CD4-positive, alpha-beta T cell (primary cell): ENCODE results near the gene OR6P1. TPM values are rescaled to one million over a fixed set of nuclear protein-coding genes. Genes with fewer than 3 reads are reported as not detected.

ENCODE experiments used
- ATAC-seq: fragments of 200-7000 bp; cut with Tn5 transposase; one replicate; pipeline ENCODE4 v1.10.0; 2022; ENCODE audit warnings: mild to moderate bottlenecking; ENCODE audit not compliant: poor library complexity
- CTCF ChIA-PET: fragments of 350-600 bp; sonication (Branson Sonifier 250); formaldehyde crosslinking; loops from one replicate; lab custom pipeline; 2021; ENCODE audit warnings: antibody characterized with exemption, inconsistent platforms; lab: Charles Lee
- POLR2A ChIA-PET: fragments of 350-600 bp; sonication (Branson Sonifier 250); formaldehyde crosslinking; loops from one replicate; lab custom pipeline; 2021; ENCODE audit warnings: antibody characterized with exemption, inconsistent platforms; lab: Charles Lee
- DNase-seq, 14 experiments: peaks; one replicate each; pipeline ENCODE4 v3.0.0-alpha.2; 2013 to 2020; ENCODE audit warnings: mixed read lengths in 2 of 14
- H3K27ac ChIP-seq, 2 donors: one replicate each; pipeline versions ENCODE4 v1.5.1 to v1.7.0; 2013; ENCODE audit warnings: low read length in 2 of 2, low read depth in 1 of 2, mild to moderate bottlenecking in 1 of 2
- H3K27me3 ChIP-seq, 2 experiments: 1 replicate in 1 of 2; 2 replicates in 1 of 2; pipeline versions ENCODE4 v1.6.1 to v1.7.0; 2013; ENCODE audit warnings: low read length in 2 of 2, control low read depth in 1 of 2, mild to moderate bottlenecking in 1 of 2, moderate library complexity in 1 of 2; ENCODE audit not compliant: insufficient read depth in 2 of 2, control insufficient read depth in 1 of 2
- H3K36me3 ChIP-seq: one replicate; pipeline ENCODE4 v1.6.1; 2013; ENCODE audit warnings: low read length, control low read depth; ENCODE audit not compliant: insufficient read depth
- H3K4me1 ChIP-seq: one replicate; pipeline ENCODE4 v1.6.1; 2013; ENCODE audit warnings: low read length, control low read depth; ENCODE audit not compliant: insufficient read depth
- H3K4me3 ChIP-seq: one replicate; pipeline ENCODE4 v1.5.1; 2013; ENCODE audit warnings: mild to moderate bottlenecking, low read length, moderate library complexity
- H3K9me3 ChIP-seq, 2 experiments: 1 replicate in 1 of 2; 2 replicates in 1 of 2; pipeline versions ENCODE4 v1.6.1 to v1.7.0; 2013; ENCODE audit warnings: low read length in 2 of 2, mild to moderate bottlenecking in 2 of 2, control low read depth in 1 of 2, moderate library complexity in 1 of 2; ENCODE audit not compliant: control insufficient read depth in 1 of 2, insufficient read depth in 1 of 2
- H3K27ac Mint-ChIP-seq: one replicate; pipeline ENCODE4 v1.8.0; 2020; ENCODE audit warnings: mixed read lengths
- H3K27me3 Mint-ChIP-seq: one replicate; pipeline ENCODE4 v1.8.0; 2021; ENCODE audit warnings: mixed read lengths
- H3K36me3 Mint-ChIP-seq: one replicate; pipeline ENCODE4 v1.8.0; 2021; ENCODE audit warnings: low read depth, mixed read lengths
- H3K4me1 Mint-ChIP-seq: one replicate; pipeline ENCODE4 v1.8.0; 2021; ENCODE audit warnings: low read depth, mixed read lengths
- H3K4me3 Mint-ChIP-seq: one replicate; pipeline ENCODE4 v1.8.0; 2020; ENCODE audit warnings: mild to moderate bottlenecking, mixed read lengths
- H3K9me3 Mint-ChIP-seq: one replicate; pipeline ENCODE4 v1.8.0; 2020; ENCODE audit warnings: mixed read lengths
- CTCF ChIP-seq: fragments of 200-600 bp; IDR thresholded peaks from one replicate; pipeline ENCODE4 v1.8.0; 2022; ENCODE audit warnings: antibody characterized with exemption, mild to moderate bottlenecking
- intact Hi-C, 2 experiments: fragments of 100-400 bp; cut with DNase I in 1 of 2; cut with micrococcal nuclease in 1 of 2; formaldehyde crosslinking; loops; one replicate each; pipeline versions ENCODE4 v1.15.1 to v1.9.0; 2023 to 2025; cut with DNase I, micrococcal nuclease
- total RNA-seq, 174 experiments: library from RNA in 2 of 174; stranded (reverse) in 2 of 174; gene quantifications; one replicate each; pipeline ENCODE4 v1.2.3 and lab custom pipeline; 2021 to 2026

Gene OR6P1
- total RNA-seq, 2 experiments from 2014 or later, result not detected

- H3K4me1 Mint-ChIP-seq, result no peaks in the 10 kb centered on the region
- TF ChIP-seq CTCF, result no peak
- no peaks in the 10 kb centered on the region for H3K36me3 ChIP-seq
- no peaks in the 10 kb centered on the region for H3K36me3 Mint-ChIP-seq
- H3K4me1 ChIP-seq, result no peaks in the 10 kb centered on the region
- peaks cover 0 to 5% of the 10 kb centered on the region in 2 experiments for H3K9me3 ChIP-seq
- H3K27me3 Mint-ChIP-seq, result peaks cover 31% of the 10 kb centered on the region
- no peaks in the 10 kb centered on the region for H3K9me3 Mint-ChIP-seq
- intact Hi-C loops, result no loop called here
- ChIA-PET CTCF (no interaction called here), POLR2A (no interaction called here)
- ATAC-seq (no peak), DNase-seq (no peak)
- no peak overlapping the region for H3K4me3 ChIP-seq
- no peak overlapping the region for H3K27ac Mint-ChIP-seq
- no peaks in the 10 kb centered on the region for H3K27me3 ChIP-seq
- no peak overlapping the region for H3K27ac ChIP-seq
- H3K4me3 Mint-ChIP-seq, result no peak overlapping the region
Measured at GRCh38 chr1:158586942-158587341, 16.6 kb upstream of the OR6P1 start.

- H3K27me3 Mint-ChIP-seq, result peaks cover 20% of the 10 kb centered on the region
- no peaks in the 10 kb centered on the region for H3K4me1 Mint-ChIP-seq
- Histone ChIP-seq H3K4me1 (no peaks in the 10 kb centered on the region), H3K36me3 (no peaks in the 10 kb centered on the region), H3K4me3 (no peak overlapping the region), H3K9me3 (peaks cover 0 to 5% of the 10 kb centered on the region in 2 experiments), H3K27me3 (no peaks in the 10 kb centered on the region), H3K27ac (no peak overlapping the region)
- DNase-seq (no peak), ATAC-seq (no peak)
- TF ChIP-seq CTCF, result no peak
- no peak overlapping the region for H3K27ac Mint-ChIP-seq
- no peaks in the 10 kb centered on the region for H3K36me3 Mint-ChIP-seq
- intact Hi-C loops, result no loop called here
- H3K9me3 Mint-ChIP-seq, result no peaks in the 10 kb centered on the region
- POLR2A ChIA-PET, result no interaction called here
- CTCF ChIA-PET, result no interaction called here
- no peak overlapping the region for H3K4me3 Mint-ChIP-seq
Measured at GRCh38 chr1:158583962-158584361, 13.6 kb upstream of the OR6P1 start.

GRCh38 chr1:158579733-158580132 lies 9.4 kb upstream of the OR6P1 start, which contains the start of gene OR10X1:
TSS of gene OR10X1 (minus strand) at chr1:158579899. CDS start at chr1:158579899, 0 bp downstream.
- Histone ChIP-seq H3K27me3 (no peaks in the 10 kb centered on the region), H3K27ac (no peak within 1 kb of the TSS), H3K36me3 (no peaks in the 10 kb centered on the region), H3K4me3 (no peak within 1 kb of the TSS), H3K4me1 (no peaks in the 10 kb centered on the region), H3K9me3 (no peaks in the 10 kb centered on the region)
- Mint-ChIP-seq H3K4me1 (no peaks in the 10 kb centered on the region), H3K9me3 (no peaks in the 10 kb centered on the region), H3K27ac (no peak within 1 kb of the TSS), H3K4me3 (no peak within 1 kb of the TSS), H3K27me3 (peaks cover 20% of the 10 kb centered on the region), H3K36me3 (no peaks in the 10 kb centered on the region)
- no peak for TF ChIP-seq CTCF
- ChIA-PET CTCF (no interaction called here), POLR2A (no interaction called here)
- no peak for ATAC-seq
- DNase-seq, result no peak
- intact Hi-C loops, result no loop called here
